ENCODE data around the gene TRAPPC5.
"Not testable (repeated sequence)": the region's sequence is repeated elsewhere in the genome, so short reads cannot be mapped to it uniquely, and the experiment has no call there.

The TRAPPC5 gene

GRCh38 chr19:7680606-7681339 lies at the start of gene TRAPPC5:
TSS of gene TRAPPC5 (plus strand) at chr19:7680833. CDS start at chr19:7682254, 1,421 bp downstream.
- DNase-seq: peak; percentile 88

DNA sequence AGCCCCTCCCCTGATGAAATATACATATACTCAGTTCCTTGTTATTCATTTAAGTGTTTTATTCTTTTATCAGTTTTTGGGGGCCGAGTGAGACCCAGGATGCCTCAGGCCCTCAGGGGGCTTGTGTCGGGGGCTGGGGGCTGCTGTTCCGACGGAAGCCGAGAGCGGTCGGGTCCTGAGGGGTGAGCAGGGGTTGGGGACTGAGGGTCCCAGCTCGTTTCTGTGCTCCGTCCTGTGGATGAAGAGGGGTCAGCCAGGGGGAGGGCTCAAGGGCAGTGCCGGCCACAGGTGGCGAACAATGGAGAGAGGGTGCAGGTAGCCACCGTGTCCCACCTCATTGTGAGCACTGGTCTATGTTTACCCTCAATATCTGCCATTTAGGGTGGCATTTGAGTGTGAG lies 49.1 kb upstream of the TRAPPC5 start:
- DNase-seq: no peak

- no peak for DNase-seq
Measured at GRCh38 chr19:7632340-7633203, 48.1 kb upstream of the TRAPPC5 start.

DNA sequence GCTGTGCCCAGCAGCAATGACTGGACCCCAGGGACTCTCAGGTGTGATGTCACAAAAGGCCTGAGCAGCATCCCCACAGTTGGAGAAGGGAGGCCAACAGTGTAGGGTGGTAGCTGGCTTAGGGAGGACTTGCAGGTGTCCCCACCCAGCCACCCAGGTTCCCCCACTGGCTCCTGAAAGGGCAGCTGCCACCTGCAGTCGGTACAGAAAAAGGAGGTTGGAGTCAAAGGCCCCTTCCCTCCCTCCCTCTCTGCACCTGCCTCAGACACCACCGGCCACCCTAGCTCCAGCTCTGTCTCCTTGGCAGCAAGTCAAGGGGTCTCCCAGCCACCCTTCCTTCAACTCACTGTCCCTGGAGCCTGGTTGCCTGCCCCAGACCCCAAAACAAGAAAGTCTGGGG lies 46.9 kb upstream of the TRAPPC5 start, which contains the start of gene PCP2:
Gene PCP2 (minus strand): TSS at position 22 of the 400 bp plus-strand sequence. CDS start 262 bp downstream, outside the sequence.
- DNase-seq: no peak

- no peak for DNase-seq
Measured at GRCh38 chr19:7635670-7636069, 45.0 kb upstream of the TRAPPC5 start.

DNA sequence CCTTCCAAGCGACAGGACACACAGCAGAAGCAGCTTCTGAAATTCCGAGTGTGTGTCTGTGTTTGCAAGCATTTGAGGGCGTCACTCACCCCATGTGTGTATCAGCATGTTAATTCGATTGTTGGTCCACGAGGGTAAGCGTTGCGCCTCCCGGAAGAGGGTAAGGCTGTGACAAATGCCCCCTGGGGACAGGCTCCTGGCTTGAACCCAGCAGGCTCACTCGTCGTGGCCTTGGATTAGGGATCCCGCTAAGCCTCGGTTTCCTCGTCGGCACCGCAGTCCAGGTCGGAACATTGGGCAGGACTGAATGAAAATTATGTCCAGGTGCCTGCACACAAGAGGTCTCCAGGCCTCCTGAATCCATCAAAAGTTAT lies 44.3 kb upstream of the TRAPPC5 start:
- DNase-seq: no peak

DNA sequence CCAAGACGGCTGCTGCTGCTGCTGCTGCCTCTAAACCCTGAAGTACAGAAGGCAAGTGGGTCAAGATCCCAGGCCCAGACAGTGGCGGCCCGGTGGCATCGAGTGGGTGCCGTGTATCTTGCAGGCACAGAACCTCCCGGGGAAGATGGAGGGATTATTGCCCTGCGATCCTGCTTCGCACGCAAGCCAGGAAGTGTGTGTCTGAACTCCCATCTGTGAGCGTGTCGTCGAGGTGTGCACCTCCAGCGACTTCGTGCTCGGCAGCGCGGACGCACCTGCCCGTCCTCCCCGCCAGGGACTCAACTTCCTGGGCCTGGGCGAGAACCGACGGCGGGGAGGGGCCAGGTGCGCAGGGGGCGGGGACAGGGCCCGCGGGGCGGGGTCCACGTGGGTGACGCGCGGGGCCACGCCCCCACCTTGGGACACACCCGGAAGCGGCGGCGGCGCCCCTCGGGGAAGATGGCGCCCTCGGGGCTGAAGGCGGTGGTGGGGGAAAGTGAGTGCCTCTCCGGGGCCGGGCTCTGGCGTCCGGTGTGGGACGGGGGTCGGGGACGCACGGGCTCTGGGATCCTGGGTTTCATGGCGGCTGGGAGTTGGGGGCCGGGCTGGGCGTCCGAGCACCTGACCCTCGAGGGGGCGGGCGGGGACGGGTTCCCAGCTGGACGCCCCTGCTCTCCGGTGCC lies 43.8 kb upstream of the TRAPPC5 start, which contains the start of gene STXBP2:
Gene STXBP2 (plus strand): TSS at position 420 of the 683 bp plus-strand sequence. CDS start 40 bp downstream, at position 460.
- DNase-seq: peak; percentile 91

- DNase-seq: no peak
Measured at GRCh38 chr19:7637374-7638256, 43.0 kb upstream of the TRAPPC5 start.

DNA sequence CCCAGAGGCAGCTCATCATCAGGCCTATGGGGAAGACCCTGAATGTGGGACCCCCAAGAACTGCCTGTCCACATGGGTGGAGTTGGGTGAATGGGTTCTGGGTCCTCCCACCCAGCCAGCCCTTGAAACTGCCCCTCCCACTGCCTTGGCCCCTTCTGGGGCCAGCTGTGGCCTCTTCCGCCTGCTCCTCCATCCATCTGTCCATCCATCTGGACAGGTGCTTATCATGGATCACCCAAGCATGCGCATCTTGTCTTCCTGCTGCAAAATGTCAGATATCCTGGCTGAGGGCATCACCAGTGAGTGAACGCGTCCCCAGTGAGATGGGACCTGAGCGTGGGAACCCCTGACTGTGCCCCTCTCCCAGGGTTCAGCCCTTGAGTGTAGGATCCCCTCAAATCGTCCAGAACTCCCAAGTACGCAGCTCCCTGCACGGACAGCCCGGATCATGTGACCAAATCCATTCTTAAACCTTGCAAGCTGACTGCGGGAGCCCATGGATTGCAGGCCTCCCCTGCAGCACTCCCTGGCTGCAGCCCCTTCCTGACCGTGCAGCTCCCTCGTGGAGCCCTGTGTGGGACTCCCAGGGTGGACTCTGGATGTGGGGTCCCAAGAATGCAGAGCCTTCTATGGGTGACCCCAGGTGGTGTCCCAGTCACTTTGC lies 41.7 kb upstream of the TRAPPC5 start:
- DNase-seq: no peak

DNA sequence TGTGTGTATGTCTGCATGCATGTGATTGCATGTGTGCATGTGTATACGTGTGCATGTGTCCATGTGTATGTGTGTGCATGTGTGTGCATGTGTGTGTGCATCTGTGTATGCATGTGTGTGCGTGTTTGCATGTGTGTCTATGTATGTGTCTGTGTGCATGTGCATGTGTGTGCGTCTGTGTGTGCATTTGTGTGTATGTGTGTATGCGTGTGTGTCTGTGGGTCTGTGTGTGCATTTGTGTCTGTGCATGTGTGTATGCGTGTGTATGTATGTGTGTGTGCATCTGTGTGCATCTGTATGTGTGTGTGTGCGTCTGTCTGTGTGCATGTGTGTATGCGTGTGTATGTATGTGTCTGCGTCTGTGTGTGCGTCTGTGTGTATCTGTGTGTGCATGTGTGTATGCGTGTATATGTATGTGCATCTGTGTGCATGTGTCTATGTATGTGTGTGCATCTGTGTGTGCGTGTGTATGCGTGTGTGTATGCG lies 40.7 kb upstream of the TRAPPC5 start:
- no peak for DNase-seq

- DNase-seq: no peak
Measured at GRCh38 chr19:7640803-7641202, 39.8 kb upstream of the TRAPPC5 start.

DNA sequence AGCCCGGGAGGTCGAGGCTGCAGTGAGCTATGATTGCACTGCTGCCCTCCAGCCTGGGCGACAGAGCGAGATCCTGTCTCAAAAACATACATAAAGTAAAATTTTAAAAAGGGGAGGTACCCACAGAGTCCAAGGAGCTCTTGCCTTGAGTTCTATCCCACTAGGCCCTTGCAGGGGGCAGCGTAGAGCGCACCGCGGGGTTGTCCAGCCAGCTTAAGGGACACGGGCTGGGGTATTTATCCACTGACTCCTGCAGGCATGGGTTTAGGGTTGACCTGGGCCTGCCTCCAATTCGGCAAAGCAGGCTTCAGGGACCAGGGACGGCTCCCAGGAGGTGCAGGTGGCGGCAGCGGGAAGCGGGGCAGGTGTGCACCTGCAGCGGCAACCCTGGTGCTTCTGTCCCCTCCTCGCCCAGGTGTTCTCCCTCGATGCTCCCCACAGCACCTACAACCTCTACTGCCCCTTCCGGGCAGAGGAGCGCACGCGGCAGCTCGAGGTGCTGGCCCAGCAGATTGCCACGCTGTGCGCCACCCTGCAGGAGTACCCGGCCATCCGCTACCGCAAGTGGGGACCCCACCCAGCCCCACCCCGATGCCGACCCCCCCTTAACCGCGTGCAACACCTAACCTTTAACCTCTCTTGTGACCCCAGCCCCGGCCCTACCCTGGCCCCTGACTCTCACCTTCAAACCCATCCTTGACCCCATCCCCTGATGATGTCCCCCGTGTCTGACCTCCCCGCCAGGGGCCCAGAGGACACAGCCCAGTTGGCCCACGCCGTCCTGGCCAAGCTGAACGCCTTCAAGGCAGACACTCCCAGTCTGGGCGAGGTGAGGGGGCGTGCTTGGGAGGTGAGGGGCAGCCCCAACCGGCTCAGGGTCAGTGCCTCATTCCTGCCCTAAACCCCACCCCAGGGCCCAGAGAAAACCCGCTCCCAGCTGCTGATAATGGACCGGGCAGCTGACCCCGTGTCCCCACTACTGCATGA lies 39.0 kb upstream of the TRAPPC5 start:
- DNase-seq: no peak

DNA sequence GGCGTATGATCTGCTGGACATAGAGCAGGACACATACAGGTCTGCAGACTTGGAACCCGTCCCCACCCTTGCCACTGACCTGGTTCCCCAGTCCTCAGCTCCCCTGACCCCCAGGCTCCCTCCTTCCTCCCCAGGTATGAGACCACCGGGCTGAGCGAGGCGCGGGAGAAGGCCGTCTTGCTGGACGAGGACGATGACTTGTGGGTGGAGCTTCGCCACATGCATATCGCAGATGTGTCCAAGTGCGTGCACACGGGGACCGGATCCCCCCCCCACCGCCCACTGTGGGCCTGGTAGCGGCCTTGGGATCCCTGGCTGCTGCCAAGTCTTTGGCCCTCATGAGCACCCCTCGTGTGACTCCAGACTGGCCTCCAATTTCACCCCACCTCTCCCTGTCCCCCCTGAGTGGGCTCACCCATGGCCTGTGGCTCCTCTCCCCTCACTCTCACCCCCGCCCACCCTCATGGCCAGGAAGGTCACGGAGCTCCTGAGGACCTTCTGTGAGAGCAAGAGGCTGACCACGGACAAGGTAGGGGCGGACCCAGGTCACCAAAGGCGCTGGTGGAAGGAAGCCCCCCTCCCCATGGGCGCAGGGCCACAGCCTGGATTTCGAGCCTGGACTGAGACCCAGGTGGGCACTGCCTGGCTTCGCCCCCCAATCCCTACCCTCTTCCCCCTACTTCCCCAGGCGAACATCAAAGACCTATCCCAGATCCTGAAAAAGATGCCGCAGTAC lies 38.2 kb upstream of the TRAPPC5 start:
- DNase-seq: no peak

DNA sequence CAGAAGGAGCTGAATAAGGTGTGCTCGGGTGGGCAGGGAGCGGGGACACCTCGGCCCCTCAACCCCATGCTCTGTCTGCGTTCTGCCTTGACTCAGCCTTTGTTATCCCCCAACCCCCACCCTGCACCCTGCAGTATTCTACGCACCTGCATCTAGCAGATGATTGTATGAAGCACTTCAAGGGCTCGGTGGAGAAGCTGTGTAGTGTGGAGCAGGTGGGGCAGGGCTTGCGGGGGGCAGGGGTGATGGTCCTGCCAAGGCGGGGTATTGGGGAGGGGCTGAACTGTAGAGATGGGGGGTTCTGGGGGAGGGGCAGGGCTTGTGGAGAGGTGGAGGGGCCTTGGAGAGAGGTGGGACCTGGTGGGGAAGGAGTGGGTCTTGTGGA lies 37.6 kb upstream of the TRAPPC5 start:
- DNase-seq: no peak

DNA sequence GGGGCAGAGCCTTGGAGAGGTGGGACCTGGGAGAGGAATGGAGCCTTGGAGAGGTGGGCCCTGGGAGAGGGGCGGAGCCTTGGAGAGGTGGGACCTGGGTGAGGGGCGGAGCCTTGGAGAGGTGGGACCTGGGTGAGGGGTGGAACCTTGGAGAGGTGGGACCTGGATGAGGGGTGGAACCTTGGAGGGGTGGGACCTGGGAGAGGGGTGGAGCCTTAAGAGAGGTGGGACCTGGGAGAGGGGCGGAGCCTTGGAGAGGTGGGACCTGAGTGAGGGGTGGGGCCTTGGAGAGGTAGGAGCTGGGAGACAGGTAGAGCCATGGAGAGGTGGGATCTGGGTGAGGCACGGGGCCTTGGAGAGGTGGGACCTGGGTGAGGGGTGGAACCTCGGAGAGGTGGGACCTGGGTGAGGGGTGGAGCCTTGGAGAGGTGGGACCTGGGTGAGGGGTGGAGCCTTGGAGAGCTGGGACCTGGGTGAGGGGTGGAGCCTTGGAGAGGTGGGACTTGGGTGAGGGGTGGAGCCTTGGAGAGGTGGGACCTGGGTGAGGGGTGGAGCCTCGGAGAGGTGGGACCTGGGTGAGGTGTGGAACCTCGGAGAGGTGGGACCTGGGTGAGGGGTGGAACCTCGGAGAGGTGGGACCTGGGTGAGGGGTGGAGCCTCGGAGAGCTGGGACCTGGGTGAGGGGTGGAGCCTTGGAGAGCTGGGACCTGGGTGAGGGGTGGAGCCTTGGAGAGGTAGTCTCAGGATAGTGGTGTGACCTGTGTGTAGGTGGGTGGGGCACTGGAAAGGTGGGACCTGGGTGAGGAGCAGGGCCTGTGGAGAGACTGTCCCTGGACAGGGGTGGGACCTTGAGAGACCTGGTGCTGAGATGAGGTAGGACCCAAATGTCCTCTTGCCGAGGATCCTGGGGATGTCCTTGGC lies 36.7 kb upstream of the TRAPPC5 start:
- not testable (repeated sequence) for DNase-seq

GRCh38 chr19:7644550-7644877 lies 36.1 kb upstream of the TRAPPC5 start:
- no peak for DNase-seq

GRCh38 chr19:7645163-7645562 lies 35.5 kb upstream of the TRAPPC5 start:
- no peak for DNase-seq

- no peak for DNase-seq
Measured at GRCh38 chr19:7645656-7646425, 34.8 kb upstream of the TRAPPC5 start.
